ENCODE data around the gene STRADA. TPM values are rescaled to one million over a fixed set of nuclear protein-coding genes. Genes with fewer than 3 reads are reported as not detected.

The STRADA gene, protein sequence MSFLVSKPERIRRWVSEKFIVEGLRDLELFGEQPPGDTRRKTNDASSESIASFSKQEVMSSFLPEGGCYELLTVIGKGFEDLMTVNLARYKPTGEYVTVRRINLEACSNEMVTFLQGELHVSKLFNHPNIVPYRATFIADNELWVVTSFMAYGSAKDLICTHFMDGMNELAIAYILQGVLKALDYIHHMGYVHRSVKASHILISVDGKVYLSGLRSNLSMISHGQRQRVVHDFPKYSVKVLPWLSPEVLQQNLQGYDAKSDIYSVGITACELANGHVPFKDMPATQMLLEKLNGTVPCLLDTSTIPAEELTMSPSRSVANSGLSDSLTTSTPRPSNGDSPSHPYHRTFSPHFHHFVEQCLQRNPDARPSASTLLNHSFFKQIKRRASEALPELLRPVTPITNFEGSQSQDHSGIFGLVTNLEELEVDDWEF
- 10.1 and 13.7 TPM in 2 replicates for total RNA-seq (2014; rRNA removed; shearing (Covaris generic))

DNA sequence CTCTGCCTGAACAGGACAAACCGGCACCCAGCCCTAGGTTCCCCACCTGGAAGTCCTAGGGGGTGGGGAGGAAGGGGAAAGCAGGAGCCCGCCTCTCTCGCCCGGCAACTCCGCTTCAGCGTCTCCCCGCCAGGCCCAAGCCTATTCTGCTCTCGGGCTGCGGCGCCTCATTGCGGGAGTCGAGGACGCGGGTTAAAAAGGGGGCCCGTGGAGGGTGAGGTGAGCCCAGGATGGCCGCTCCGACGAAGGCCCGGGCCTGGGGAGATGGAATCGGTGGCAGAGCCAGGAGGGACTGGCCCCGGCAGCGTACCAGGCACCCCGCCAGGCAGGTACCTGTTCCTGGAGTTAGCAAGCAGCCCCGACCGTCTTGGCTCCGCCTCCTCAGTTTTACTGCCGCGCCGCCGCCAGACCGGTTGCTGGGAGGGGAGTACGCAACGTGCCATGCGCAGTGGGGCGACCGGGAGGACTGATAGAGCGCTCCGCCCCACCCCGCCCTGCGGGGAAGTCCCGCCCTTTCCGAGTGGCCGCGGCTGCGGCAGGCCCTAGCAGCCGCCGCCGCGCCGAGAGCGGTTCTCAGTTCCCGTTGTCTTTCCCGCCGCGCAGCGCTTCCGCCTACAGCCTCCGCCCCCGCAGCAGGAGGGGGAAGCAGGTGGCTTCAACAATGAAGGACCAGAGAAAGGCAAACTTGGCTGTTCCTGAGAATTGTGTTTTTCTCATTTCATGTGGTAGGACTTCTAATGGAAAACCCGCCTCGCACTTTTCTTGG is at the start of gene STRADA:
STRADA (minus strand) TSS at position 392 of the 766 bp plus-strand sequence. CDS start 13,430 bp downstream, outside the sequence.
- DNase-seq (ENCODE audit: low read depth): peak; percentile 93

DNA sequence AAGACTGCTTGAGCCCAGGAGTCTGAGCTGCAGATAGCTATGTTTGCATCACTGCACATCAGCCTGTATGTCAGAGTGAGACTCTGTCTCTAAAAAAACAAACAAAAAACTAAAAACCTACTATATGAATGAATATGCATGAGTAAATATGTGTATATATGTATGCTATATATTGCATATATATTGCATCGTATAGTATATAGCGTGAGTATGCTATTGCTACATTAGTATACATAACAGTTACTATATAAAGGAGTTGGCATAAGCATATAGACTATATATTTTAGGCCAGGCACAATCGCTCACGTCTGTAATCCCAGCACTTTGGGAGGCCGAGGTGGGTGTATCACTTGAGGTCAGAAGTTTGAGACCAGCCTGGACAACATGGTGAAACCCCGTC is 48.5 kb upstream of the STRADA start:
- no peak for DNase-seq (ENCODE audit: low read depth)

DNA sequence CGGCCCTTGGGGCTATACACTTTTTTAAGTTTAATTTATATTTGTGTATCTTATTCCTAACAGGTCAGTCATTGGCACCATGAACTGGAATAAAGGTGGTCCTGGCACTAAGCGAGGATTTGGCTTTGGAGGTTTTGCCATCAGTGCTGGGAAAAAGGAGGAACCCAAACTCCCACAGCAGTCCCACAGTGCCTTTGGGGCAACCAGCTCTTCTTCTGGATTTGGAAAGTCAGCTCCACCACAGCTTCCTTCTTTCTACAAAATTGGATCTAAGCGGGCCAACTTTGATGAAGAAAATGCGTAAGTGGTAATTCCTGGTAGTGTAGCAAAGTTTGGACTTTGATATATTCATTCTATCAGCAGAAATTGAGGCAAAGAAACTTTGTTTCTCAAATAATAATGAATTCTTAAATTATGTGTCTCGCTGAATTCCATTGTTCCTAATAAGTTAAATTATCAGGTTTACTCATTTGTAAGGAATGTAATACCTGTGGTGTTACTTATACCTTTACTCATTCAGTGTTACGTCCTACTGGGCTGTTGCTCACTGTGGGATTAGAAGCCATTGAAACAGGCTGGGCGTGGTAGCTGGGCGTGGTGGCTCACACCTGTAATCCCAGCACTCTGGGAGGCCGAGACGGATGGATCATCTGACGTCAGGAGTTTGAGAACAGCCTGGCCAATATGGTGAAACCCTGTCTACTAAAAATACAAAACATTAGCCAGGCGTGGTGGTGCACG is 45.5 kb upstream of the STRADA start:
- DNase-seq (ENCODE audit: low read depth): no peak

DNA sequence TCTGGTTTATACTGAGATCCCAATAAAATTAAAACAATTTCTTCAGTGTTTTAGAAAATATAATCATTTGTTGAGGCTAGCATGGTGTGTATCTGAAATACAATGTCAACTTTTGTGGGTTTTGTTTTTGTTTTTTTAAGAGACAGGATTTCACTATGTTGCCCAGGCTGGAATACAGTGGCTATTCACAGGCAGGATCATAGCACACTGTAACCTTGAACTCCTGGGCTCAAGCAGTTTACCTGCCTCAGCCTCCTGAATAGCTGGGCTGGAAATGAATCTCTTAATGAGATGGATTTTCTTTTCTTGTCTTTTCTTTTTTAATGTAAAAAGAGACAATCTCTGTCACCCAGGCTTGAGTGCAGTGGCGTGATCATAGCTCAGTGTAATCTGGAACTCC is 44.5 kb upstream of the STRADA start:
- DNase-seq (ENCODE audit: low read depth): no peak

DNA sequence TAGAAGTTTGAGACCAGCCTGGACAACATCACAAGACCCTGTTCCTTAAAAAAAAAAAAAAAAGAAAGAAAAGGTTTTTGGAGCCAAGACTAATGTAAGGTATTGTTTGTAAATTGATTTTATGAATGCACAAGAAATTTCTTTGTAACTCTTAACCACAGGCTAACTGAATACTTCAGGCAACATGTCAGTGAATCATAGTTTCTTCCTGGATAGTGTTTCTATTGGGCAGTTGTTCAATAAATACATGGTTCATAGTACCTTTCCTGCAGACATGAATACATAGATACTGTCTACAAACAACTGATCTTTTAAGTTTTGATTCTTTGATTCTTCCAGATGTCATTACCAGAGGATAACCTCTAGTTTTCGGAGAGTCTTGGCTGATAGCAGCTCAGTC is 44.0 kb upstream of the STRADA start:
- DNase-seq (ENCODE audit: low read depth): peak; percentile 19

DNA sequence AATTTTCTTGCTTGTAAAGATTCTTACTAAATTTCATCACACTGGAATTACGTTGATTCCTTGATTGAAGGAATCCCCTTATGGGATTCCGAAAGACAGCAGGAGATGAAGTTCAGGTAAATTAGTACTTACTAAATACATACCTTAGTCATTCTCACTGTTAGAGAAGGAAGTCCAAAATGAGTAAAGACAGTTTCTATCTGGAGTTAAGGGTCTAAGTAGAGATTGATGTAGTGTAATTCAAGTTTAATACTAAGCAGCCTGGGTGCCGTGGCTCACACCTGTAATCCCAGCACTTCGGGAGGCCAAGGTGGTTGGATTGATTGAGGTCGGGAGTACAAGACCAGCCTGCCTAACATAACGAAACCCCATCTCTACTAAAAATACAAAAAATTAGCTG is 41.9 kb upstream of the STRADA start:
- DNase-seq (ENCODE audit: low read depth): no peak

DNA sequence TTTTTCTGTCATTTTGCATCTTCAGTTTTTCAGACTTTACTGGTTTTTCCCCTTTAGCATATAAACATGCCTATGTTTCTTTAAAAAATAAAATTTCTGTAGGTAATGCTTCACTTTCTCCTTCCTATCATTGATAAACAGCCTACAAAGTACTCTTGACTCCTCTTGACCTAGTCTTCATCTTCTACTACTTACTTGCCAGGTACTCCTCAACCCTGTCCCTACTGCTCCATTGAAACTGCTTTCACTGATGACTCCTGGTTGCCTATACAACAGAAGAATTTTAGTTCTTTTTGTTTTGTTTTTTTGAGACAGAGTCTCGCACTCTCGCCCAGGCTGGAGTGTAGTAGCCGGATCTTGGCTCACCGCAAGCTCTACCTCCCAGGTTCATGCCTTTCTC is 39.3 kb upstream of the STRADA start:
- DNase-seq (ENCODE audit: low read depth): no peak

DNA sequence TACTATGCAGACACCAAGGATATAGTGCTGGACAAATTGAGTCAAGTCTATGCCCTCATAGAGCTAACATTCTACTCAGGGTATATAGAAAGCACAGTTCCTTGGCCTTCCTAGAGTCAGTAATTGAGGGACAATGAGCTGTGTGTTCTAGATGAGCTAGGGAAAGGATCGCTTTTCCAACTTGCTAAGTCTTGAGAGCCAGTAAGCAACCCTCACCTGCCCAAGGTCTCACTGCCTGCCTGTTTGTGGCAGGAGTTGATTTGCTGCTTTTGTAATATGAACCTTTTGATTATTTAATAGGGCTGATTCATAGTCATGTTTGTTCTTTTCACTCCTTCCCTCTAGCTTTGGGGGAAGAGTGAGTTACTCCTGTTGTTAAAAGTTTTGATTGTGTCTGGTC is 38.9 kb upstream of the STRADA start:
- DNase-seq (ENCODE audit: low read depth): no peak

DNA sequence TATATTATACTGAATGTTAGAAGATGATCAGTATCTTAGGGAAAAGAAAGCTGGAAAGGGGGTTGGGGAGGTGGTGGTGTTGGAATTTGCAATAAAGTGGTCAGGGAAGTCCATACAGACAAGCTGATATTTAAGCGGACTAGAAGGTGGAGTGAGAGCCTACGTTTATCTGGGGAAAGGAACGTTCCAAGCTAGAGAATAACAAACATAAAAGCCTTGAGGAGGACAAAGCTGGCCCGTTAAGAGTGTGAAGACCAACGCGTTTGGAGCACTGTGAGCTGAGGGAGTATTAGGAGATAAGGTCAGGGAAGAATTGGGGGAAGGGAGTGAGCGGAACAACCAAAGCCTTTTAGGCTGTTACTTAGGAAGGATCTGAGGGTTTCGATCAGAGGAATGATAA is 33.8 kb upstream of the STRADA start:
- DNase-seq (ENCODE audit: low read depth): no peak

DNA sequence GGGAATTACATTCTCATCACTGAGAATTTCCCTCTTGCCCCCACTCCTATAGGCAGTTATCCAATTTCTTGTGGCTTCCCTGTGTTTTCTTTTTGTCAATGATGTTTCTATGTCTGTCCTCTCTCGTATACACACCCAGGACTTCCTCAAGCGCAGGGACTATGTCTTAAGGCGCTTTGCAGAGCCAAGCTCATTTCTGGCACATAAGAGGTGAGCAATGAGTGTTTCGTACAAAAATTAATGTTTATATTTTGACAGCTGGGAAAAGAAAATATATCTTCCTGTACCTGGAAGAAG is 33.3 kb upstream of the STRADA start:
- peak; percentile 11 for DNase-seq (ENCODE audit: low read depth)

DNA sequence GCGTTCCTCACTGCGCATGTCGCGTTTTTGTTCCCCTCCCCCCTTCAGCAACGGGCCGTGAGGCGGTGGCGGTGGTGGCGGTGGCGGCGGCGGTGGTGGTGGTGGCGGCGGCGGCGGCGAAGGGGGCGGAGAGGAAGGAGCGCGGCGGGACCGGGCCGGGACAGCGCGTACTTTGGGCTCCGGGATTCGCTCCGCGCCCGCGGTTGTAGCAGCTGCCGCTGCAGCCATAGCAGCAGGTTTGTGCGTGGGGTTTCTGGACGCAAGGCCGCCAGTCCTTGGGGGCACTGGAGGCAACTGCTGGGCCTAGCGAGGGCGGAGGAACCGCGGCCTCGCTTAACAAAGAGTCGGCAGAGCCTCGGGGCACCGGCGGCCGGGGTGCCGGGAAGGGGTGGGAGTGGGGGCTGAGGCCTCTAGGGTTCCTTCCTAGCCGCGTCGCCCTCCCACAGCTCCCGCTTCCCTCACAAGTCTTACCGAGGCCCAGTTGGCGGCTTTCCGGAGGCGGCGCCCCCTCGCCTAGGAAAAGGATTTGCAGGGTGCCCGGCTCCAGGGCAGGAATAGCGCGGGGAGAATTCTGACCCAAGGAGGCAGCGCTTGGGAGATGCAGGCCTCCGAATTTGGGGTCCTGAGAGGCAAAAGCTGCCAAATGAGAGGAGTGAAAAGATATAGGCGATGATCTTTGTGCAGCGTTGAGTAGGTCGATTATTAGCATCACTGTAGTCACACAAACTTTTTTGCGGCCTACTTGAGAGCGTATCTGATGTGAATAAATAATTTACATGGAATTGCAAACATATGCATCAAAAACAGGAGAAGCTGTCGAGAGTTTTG is 32.8 kb upstream of the STRADA start, which contains the start of gene DDX42:
DDX42 (plus strand) TSS at position 30 of the 828 bp plus-strand sequence. CDS start 12,880 bp downstream, outside the sequence.
- DNase-seq (ENCODE audit: low read depth): peak; percentile 63

DNA sequence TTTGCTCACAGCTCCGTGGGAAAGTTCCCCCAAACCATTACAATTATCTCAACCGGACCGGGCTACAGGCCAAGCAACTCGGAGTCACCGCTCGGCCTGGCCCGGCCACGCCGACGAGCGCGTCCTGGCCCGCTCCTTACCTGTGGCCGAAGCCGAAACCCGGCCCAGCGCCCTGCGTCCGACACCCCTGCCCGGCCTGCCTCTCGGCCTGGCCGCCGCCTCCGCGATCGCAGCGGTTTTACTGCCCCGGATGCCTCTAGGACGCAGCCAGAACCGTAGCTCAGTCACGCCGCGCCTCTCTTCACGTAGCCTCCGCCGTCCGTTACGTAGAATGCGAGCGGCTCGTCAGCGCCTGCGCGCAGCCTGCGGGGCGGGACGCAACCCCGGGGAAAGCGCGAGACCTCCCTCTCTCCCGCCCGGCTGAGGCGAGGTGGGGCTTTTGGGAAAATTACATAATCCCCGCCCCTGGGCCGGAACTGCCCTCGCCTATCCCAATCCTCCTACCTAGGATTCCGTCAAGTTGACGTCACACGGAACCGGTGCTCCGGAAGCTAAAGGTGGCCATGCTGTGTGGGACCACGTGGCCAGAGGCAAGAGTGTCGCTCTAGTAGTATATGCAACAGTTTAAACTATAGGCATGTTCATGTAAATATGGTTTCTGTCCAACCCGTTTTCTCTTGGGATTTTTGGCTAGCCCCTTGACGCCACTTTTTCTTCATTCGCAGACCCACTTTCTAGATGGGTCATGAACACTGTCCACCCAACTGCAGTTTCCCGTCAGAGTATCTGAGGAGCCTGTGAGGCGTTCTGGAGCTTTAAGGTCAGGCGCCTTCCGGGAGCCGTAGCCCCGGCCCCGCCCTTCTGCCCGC is 31.9 kb upstream of the STRADA start, which contains the start of gene CCDC47:
CCDC47 (minus strand) TSS at position 326 of the 869 bp plus-strand sequence. CDS start 7,422 bp downstream, outside the sequence.
- peak; percentile 99 for DNase-seq (ENCODE audit: low read depth)

DNA sequence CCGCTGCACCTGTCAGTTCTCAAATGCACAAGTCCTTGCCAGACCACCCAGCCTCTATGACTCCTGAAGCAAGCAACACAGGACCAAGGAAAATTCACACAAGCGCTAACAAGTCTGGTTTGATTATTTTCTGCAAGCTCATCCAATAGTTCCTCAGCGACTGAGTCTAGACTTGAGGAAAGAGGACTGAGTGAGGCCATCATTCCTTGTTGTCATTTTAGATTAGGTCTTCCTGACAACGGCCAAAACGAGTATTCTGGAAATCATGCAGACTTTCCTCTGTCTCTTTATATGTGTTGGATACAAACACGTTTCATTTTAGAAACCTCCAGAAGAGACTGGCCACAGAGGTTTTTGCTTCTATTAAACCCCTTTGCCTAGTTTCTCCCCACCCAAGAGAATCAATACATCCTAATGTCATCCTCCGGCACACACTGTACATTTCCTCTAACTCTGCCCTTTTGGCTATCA is 31.2 kb upstream of the STRADA start:
- peak; percentile 22 for DNase-seq (ENCODE audit: low read depth)

DNA sequence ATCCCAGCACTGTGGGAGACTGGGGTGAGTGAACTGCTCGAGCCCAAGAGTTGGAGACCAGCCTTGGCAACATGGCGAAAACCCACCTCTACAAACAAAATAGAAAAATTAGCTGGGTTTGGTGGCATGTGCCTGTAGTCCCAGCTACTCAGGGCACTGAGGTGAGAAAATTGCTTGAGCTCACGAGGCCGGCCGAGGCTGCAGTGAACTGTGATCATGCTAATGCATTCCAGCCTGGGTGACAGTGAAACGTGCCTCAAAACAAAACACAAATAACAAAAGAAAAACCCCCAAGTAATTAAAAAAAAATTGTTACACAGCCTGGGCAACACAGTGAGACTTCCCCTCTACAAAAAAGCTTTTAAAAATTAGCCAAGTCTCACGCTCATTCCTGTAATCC is 26.8 kb upstream of the STRADA start:
- no peak for DNase-seq (ENCODE audit: low read depth)

DNA sequence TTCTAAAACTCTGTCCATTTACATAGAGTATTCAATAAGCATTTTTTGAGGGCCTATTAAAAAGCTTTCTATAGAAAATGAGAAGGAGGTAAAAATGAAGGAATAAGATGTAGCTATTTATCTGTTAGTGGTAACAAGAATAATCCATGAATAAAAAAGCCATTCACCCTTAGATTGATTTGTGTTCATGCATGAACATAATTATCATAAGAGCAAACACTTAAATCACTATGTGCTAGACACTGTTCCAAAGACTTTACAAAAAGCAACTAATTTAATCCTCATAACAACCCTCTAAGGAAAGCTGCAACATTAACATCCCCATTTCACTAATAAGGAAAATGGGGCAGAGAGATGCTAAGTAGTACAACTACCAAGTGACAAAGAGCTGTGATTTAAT is 25.2 kb upstream of the STRADA start:
- no peak for DNase-seq (ENCODE audit: low read depth)

DNA sequence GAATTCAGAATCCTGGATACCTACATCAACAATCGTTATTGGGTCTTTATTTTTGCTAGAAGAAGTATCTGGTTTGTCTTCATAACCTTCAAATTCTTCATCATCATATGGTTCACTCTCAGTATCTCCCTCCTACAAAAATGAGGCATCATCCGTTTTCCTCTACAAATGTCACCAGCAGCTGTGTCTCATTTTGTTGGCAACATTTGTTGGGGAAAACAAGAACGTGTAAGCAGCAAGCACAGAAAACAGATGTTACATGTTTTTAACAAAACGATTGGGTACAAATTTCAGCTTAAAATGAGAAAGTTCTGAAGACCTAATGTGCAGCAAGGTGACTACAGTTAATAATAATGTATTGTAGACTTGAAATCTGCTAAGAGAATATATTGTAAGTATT is 23.1 kb upstream of the STRADA start:
- DNase-seq (ENCODE audit: low read depth): no peak

DNA sequence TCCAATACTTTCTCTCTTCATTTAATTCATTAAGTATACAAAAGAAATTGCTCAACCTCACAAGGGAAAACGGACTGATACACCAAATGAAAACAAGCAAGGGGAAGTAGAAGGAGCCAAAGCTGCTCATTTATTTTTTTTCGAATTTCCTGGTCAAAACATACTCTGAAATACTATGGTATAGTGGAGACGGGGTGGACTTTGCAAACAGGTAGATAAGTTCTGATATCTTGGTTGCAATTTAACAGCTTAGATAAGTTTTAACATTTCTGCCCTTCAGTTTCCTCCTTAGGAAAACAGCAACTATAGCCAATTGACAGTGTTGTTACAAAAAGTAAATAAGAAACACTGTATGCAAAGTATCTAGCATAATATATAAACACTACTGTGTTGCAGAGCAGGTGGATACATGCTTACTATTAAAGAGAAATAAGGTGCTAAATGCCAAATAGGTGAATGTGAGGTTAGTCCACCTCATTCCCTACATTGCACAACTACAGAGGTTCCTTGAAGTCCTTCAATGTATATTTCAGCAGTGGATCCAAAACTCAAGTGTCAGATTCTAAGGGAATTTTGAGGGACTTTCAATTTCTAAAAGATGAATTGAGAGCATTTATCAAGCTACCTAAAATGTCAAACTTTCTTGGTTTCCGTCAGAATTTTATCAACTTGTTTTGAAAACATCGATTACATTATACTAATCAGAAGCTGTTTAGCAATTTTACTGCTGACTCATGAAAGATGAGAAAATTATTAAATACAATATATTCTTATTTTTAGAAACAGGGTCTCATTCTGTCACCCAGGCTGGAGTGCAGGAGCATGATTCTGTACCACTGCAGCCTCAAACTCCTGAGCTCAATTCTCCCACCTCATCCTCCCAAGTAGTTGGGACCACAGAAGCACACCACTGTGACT is 20.8 kb upstream of the STRADA start:
- no peak for DNase-seq (ENCODE audit: low read depth)

DNA sequence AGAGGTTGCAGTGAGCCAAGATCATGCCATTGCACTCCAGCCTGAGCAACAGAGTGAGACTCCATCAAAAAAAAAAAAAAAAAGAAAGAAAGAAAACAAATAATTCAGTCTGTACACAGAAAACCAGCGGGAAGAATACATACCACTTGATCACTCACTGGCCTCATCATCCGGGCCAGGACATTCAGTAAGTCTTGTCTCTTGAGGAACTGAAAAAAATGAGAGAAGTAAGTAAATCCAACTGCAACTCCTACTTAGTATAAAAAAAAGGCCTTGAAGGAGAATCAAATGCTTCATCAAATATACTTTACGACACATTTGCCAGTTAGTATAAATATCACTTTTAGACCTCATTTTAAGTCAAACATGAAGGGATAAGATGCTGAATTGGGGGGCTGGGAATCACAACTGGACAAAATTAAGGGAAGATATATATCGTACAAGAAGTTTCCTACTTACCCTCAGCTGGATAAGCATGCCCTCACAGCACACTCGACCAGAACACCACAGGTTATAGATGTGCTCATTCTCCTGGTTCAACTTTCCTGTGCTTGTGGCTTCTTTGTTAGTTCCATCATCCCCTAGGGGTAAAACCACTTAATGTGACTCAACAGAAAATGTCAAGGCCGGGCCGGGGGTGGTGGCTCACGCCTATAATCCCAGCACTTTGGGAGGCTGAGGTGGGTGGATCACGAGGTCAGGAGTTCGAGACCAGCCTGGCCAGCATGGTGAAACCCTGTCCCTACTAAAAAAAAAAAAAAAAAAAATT is 19.4 kb upstream of the STRADA start:
- peak; percentile 41 for DNase-seq (ENCODE audit: low read depth)

Measured in RPMI7951 (cell line).